RWPE1 (cell line): Measurements from ENCODE around the gene NSRP1.

Experiments
- CTCF ChIA-PET: fragments of 350-600 bp; sonication (Branson Sonifier 250); formaldehyde crosslinking; extraction: SDS; loops from one replicate; lab custom pipeline; 2021; lab: Yijun Ruan, JAX
- POLR2A ChIA-PET: fragments of 400-600 bp; formaldehyde crosslinking; extraction: SDS; loops from one replicate; lab custom pipeline; 2020; ENCODE audit warnings: antibody characterized with exemption; ENCODE audit not compliant: low non-redundant PET; lab: Yijun Ruan, JAX
- DNase-seq: peaks from one replicate; pipeline ENCODE4 v3.0.0; 2012; ENCODE audit warnings: low spot score
- H3K27ac ChIP-seq: fragments of 450-650 bp; 2 replicates; pipeline ENCODE4 v1.5.1; 2017
- CTCF ChIP-seq: fragments of 450-650 bp; conservative IDR thresholded peaks from 2 replicates; pipeline ENCODE4 v1.5.1; 2017; ENCODE audit warnings: low read depth, mild to moderate bottlenecking

Gene NSRP1

GRCh38 chr17:30116661-30117551 is at the start of gene NSRP1:
TSS of gene NSRP1 (plus strand) at chr17:30116816. CDS start at chr17:30116844, 28 bp downstream.
- TF ChIP-seq CTCF, result no peak
- ChIA-PET CTCF (interaction anchor here (1.0 kb wide), 2 partner anchors 10 to 13 kb away, joined by 3 to 4 read pairs; no protein-coding TSS in a partner anchor), POLR2A (no interaction called here)
- peak within 1 kb of the TSS; percentile 91 for H3K27ac ChIP-seq
- peak; percentile 92 for DNase-seq

GRCh38 chr17:30068465-30068864 is 48.2 kb upstream of the NSRP1 start:
- ChIA-PET POLR2A (no interaction called here), CTCF (no interaction called here)
- no peak for DNase-seq
- TF ChIP-seq CTCF, result no peak
- no peak overlapping the region for H3K27ac ChIP-seq

GRCh38 chr17:30074254-30074653 is 42.4 kb upstream of the NSRP1 start:
- CTCF ChIA-PET, result interaction anchor here (0.6 kb wide), 1 partner anchor 19 kb away, joined by 5 read pairs; no protein-coding TSS in a partner anchor
- DNase-seq, result no peak
- H3K27ac ChIP-seq, result no peak overlapping the region
- TF ChIP-seq CTCF, result no peak
- POLR2A ChIA-PET, result no interaction called here

- no peak for DNase-seq
- POLR2A ChIA-PET, result no interaction called here
- CTCF ChIA-PET, result no interaction called here
- no peak for TF ChIP-seq CTCF
- H3K27ac ChIP-seq, result no peak overlapping the region
These were observed 41.9 kb upstream of the NSRP1 start for GRCh38 chr17:30074730-30075129.

GRCh38 chr17:30082773-30083172 is 33.8 kb upstream of the NSRP1 start:
- no peak for DNase-seq
- ChIA-PET CTCF (interaction anchor here (3.4 kb wide), 1 partner anchor 11 kb away, joined by 12 read pairs; no protein-coding TSS in a partner anchor), POLR2A (no interaction called here)
- H3K27ac ChIP-seq, result no peak overlapping the region
- no peak for TF ChIP-seq CTCF

GRCh38 chr17:30084788-30085187 is 31.8 kb upstream of the NSRP1 start:
- TF ChIP-seq CTCF, result no peak
- no peak for DNase-seq
- POLR2A ChIA-PET, result no interaction called here
- H3K27ac ChIP-seq, result no peak overlapping the region
- CTCF ChIA-PET, result interaction anchor here (0.7 to 3.4 kb wide), 2 partner anchors 9 to 715 kb away, joined by 3 to 12 read pairs; no protein-coding TSS in a partner anchor
